Panc1 (cell line): ENCODE data around the gene CLK4. TPM values are rescaled to one million over a fixed set of nuclear protein-coding genes. Genes with fewer than 3 reads are reported as not detected.

Experiments
- ATAC-seq: fragments of 200-7000 bp; cut with Tn5 transposase; 2 replicates; pipeline ENCODE4 v1.9.1; 2020; ENCODE audit warnings: mild to moderate bottlenecking, moderate library complexity
- BruUV-seq: library from RNA; stranded (reverse); fragments of 400-500 nt; replicated peaks from 2 replicates; lab custom pipeline; 2021; lab: Mats Ljungman, UMichigan
- CTCF ChIA-PET: fragments of 300-600 bp; sonication (Branson Sonifier 250); formaldehyde crosslinking; loops from one replicate; lab custom pipeline; 2022; ENCODE audit warnings: antibody characterized with exemption; lab: Charles Lee
- POLR2A ChIA-PET: fragments of 300-600 bp; sonication (Branson Sonifier 250); formaldehyde crosslinking; loops from one replicate; lab custom pipeline; 2022; ENCODE audit warnings: antibody characterized with exemption; lab: Charles Lee
- DNase-seq: peaks from one replicate; pipeline ENCODE4 v3.0.0-alpha.2; 2010; ENCODE audit warnings: low read depth, low spot score
- H3K27ac ChIP-seq: 2 replicates; pipeline ENCODE4 v1.5.1; 2011; ENCODE audit warnings: mild to moderate bottlenecking, low read length, inconsistent platforms
- H3K27me3 ChIP-seq: fragments of 200-500 bp; sonication (Bioruptor generic); 2 replicates; pipeline ENCODE4 v1.6.0; 2014; ENCODE audit warnings: low read length, inconsistent platforms; ENCODE audit not compliant: control insufficient read depth, insufficient read depth
- H3K36me3 ChIP-seq: fragments of 200-500 bp; sonication (Bioruptor generic); 2 replicates; pipeline ENCODE4 v1.5.1; 2014; ENCODE audit warnings: inconsistent platforms, mild to moderate bottlenecking, low read length, moderate library complexity; ENCODE audit not compliant: control insufficient read depth, insufficient read depth
- H3K4me1 ChIP-seq: 2 replicates; pipeline ENCODE4 v1.5.1; 2011; ENCODE audit warnings: inconsistent platforms, mild to moderate bottlenecking, low read length, moderate library complexity; ENCODE audit not compliant: control insufficient read depth, insufficient read depth
- H3K4me3 ChIP-seq, 2 experiments: 2 replicates each; pipeline ENCODE4 v1.5.1; 2011 to 2012; ENCODE audit warnings: low read depth in 2 of 2, low read length in 2 of 2, mild to moderate bottlenecking in 2 of 2, inconsistent platforms in 1 of 2, moderate library complexity in 1 of 2
- H3K9me3 ChIP-seq: fragments of 200-500 bp; sonication (Bioruptor generic); 2 replicates; pipeline ENCODE4 v1.5.1; 2014; ENCODE audit warnings: low read depth, mild to moderate bottlenecking, inconsistent platforms, low read length, moderate library complexity; ENCODE audit not compliant: control insufficient read depth, insufficient read depth
- POLR2AphosphoS5 ChIP-seq: IDR thresholded peaks from 2 replicates; pipeline ENCODE4 v1.6.1; 2012; ENCODE audit warnings: mild to moderate bottlenecking, low read depth, low read length, moderate library complexity
- SIN3A ChIP-seq: IDR thresholded peaks from 2 replicates; pipeline ENCODE4 v1.6.1; 2012; ENCODE audit warnings: low read depth, mild to moderate bottlenecking, low read length, moderate library complexity, borderline replicate concordance; ENCODE audit not compliant: insufficient read depth
- TCF7L2 ChIP-seq: IDR thresholded peaks from 2 replicates; pipeline ENCODE4 v1.6.1; 2011; ENCODE audit warnings: mild to moderate bottlenecking, low read depth, low read length, inconsistent platforms
- in situ Hi-C: cut with HindIII; loops from 2 replicates; pipeline ENCODE4 v1.10.0; 2016; ENCODE audit warnings: low sequenced_read_pairs, low pct_unique_long_range_greater_than_20kb
- intact Hi-C: fragments of 100-400 bp; cut with micrococcal nuclease; formaldehyde crosslinking; loops from one replicate; pipeline ENCODE4 v1.10.0; 2022; ENCODE audit not compliant: unreplicated experiment
- total RNA-seq: library from RNA; stranded (reverse); gene quantifications from one replicate; pipeline ENCODE4 v1.2.1, GENCODE V29; 2021; ENCODE audit not compliant: unreplicated experiment
- TF ChIP-seq, protein P1 (sequence below): fragments of 450-650 bp; IDR thresholded peaks from 2 replicates; pipeline ENCODE4 v1.5.1; 2017; ENCODE audit warnings: mild to moderate bottlenecking
- TF ChIP-seq, protein P2 (sequence below), 2 experiments: IDR thresholded peaks; 2 replicates each; pipeline ENCODE4 v1.6.1; 2011 to 2012; ENCODE audit warnings: low read depth in 2 of 2, control low read depth in 1 of 2, low read length in 1 of 2, mild to moderate bottlenecking in 1 of 2, moderate library complexity in 1 of 2; ENCODE audit not compliant: insufficient read depth in 1 of 2

Gene CLK4
- total RNA-seq, 1 experiment from 2014 or later, result 23.4 TPM

DNA sequence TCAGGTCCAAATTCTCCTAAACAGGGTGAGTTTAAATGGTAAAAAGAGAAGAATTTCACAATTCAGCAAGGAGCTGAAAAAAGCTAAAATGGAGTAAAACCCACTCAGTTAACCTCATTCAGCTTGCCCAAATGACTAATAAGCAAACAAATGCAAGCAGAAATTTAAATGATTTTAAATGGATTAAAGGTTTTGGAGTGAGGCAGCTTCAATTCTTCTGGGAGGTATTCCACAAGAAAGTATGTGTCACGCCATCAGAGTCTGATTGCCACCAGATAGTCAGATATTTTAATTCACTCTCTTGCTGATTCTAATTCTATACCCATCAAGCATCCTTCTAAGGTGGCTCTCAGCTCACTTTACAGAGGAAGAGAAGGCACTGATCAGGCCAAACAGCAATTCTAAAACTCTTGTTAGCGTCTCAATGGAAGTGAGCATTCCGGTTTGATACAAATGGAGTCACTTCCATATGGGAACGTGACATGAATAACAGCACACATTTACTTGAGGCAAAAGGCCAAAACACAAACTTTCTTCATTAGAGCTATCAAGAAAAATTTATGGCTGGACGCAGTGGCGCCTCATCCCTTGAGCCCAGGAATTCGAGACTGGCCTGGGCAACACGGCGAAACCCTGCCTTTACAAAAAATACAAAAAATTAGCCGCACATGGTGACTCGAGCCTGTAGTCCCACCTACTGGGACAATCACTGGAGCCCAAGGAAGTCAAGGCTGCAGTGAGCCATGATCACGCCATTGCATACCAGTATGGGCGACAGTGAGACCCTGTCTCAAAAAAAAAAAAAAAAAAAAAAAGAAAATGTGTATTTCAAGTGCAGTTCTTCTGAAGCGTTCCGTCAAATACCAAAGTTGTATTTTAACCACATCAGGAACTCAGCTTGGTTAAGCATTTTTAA is 2.0 kb downstream of the CLK4 start:
- ATAC-seq, result no peak
- ChIA-PET CTCF (interaction anchor here (0.5 to 1.1 kb wide), 3 partner anchors 21 to 350 kb away, joined by 3 to 5 read pairs (median 3); no protein-coding TSS in a partner anchor), POLR2A (interaction anchor here (0.5 to 1.1 kb wide), 3 partner anchors 30 to 1182 kb away, joined by 3 to 10 read pairs (median 5); partner anchors contain the start of gene MGAT4B)
- Histone ChIP-seq H3K4me3 (peak overlapping the region; percentile 91 to 99), H3K36me3 (peaks cover 29% of the 10 kb centered on the region), H3K9me3 (peaks cover 5% of the 10 kb centered on the region; the same call in 1 of the 2 replicates), H3K27me3 (no peaks in the 10 kb centered on the region), H3K4me1 (peaks cover 18% of the 10 kb centered on the region), H3K27ac (peak overlapping the region; percentile 94)
- intact Hi-C loops, result no loop called here
- DNase-seq, result no peak
- no peak for TF ChIP-seq SIN3A
- in situ Hi-C loops, result no loop called here
- no TSS peak for BruUV-seq

DNA sequence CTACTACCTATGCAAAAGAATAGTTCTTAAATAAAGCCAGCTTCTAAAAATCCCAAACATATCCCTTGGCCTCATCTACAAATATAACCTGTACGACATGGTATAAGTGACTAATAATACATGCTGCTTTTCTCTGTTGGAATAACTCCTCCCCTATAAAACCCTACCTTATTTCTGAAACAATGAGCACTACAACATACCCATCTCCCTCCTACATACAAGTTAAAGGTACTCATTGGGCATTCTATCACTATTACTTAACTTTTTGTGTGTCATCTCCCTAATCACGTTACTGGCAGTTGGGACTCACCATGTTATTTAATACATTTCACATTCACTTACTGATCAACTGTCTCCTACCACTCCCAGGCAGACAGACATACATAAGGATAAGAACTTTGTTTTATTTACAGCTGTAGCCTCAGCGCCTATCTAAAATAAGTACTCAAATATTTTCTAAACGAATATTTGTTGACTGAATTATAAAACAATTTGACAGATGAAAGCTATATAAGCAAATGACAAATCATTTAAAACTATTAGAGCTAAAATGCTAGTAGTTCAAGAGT is 4.1 kb downstream of the CLK4 start:
- CTCF ChIA-PET, result no interaction called here
- ATAC-seq, result no peak
- Histone ChIP-seq H3K4me3 (no peak overlapping the region), H3K36me3 (peaks cover 49% of the 10 kb centered on the region), H3K9me3 (peaks cover 5% of the 10 kb centered on the region; the same call in 1 of the 2 replicates), H3K27ac (no peak overlapping the region), H3K27me3 (no peaks in the 10 kb centered on the region), H3K4me1 (peaks cover 18% of the 10 kb centered on the region)
- in situ Hi-C loops, result no loop called here
- BruUV-seq, result no TSS peak
- DNase-seq, result no peak
- POLR2A ChIA-PET, result no interaction called here
- intact Hi-C loops, result no loop called here
- TF ChIP-seq, protein P1, sequence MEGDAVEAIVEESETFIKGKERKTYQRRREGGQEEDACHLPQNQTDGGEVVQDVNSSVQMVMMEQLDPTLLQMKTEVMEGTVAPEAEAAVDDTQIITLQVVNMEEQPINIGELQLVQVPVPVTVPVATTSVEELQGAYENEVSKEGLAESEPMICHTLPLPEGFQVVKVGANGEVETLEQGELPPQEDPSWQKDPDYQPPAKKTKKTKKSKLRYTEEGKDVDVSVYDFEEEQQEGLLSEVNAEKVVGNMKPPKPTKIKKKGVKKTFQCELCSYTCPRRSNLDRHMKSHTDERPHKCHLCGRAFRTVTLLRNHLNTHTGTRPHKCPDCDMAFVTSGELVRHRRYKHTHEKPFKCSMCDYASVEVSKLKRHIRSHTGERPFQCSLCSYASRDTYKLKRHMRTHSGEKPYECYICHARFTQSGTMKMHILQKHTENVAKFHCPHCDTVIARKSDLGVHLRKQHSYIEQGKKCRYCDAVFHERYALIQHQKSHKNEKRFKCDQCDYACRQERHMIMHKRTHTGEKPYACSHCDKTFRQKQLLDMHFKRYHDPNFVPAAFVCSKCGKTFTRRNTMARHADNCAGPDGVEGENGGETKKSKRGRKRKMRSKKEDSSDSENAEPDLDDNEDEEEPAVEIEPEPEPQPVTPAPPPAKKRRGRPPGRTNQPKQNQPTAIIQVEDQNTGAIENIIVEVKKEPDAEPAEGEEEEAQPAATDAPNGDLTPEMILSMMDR, result no peak
- TF ChIP-seq SIN3A (no peak), TCF7L2 (no peak), POLR2AphosphoS5 (no peak)
- TF ChIP-seq, protein P2, sequence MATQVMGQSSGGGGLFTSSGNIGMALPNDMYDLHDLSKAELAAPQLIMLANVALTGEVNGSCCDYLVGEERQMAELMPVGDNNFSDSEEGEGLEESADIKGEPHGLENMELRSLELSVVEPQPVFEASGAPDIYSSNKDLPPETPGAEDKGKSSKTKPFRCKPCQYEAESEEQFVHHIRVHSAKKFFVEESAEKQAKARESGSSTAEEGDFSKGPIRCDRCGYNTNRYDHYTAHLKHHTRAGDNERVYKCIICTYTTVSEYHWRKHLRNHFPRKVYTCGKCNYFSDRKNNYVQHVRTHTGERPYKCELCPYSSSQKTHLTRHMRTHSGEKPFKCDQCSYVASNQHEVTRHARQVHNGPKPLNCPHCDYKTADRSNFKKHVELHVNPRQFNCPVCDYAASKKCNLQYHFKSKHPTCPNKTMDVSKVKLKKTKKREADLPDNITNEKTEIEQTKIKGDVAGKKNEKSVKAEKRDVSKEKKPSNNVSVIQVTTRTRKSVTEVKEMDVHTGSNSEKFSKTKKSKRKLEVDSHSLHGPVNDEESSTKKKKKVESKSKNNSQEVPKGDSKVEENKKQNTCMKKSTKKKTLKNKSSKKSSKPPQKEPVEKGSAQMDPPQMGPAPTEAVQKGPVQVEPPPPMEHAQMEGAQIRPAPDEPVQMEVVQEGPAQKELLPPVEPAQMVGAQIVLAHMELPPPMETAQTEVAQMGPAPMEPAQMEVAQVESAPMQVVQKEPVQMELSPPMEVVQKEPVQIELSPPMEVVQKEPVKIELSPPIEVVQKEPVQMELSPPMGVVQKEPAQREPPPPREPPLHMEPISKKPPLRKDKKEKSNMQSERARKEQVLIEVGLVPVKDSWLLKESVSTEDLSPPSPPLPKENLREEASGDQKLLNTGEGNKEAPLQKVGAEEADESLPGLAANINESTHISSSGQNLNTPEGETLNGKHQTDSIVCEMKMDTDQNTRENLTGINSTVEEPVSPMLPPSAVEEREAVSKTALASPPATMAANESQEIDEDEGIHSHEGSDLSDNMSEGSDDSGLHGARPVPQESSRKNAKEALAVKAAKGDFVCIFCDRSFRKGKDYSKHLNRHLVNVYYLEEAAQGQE (IDR thresholded peaks at IDR 0.05; ENCODE audit: insufficient read depth in 1 of 2, low read depth in 2 of 2, low read length in 1 of 2), result no peak
